ENCODE results near the gene TTN.
"Not testable (repeated sequence)": the region's sequence is repeated elsewhere in the genome, so short reads cannot be mapped to it uniquely, and the experiment has no call there.

Gene TTN

DNA sequence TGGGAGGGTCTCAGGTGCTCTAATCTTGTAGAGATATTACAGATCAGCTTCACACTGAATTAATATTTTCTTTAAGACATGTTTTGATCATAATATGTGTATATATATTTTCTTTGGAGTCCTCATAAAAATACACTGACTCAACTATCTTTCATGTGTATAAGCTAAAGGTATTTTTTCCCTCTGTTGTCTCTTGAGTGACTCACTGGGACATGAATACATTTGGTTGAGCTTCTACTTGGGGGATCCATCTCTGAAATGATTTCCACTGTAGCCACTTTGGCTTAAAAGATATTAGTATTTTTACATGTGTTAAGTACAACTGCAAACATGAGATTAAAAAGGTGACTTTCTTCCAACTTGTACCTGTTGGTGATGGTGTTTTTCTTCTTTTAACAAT is 140.8 kb downstream of the TTN start:
- no peak for DNase-seq (ENCODE audit: low read depth in 2 of 2)

DNA sequence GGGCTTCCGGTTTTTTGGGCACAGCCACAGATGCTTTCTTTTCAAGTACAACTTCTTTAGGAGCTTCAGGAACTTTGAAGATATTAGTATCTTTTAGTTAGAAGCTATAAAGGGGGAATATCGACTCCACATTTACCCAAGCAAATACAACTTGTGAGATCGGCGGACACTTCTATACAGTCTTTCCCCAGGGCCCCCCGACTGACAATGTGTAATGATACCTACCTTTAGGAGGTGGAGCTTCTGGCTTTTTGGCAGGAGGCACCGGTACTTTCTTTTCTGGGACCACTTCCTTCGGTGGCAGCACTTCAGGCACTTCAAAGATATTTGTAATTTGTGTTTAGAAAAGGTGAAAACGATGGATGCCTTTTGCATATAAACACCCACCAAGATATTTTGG is 148.7 kb downstream of the TTN start:
- DNase-seq (ENCODE audit: low read depth in 2 of 2): not testable (repeated sequence)

- DNase-seq (ENCODE audit: low read depth in 2 of 2): no peak
Observed at GRCh38 chr2:178650554-178650953, 156.7 kb downstream of the TTN start.

DNA sequence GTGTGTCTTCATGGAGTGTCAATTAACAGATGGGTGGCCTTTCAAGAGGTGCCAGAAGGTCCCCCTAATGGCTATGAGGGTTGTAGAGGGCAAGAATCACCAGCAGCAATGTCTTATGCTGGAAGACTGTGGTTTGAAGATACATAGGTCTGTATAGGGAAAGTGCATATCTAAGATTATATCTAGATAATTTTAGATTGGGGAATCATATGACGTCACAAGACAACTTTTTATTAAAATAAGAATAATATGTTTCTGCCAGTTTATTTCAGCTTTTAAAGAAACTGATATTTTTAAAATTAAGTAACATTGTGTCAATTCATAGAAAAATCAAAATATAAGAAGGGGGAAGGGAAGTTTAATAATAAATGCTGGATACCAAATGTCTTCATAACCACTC is 162.3 kb downstream of the TTN start:
- no peak for DNase-seq (ENCODE audit: low read depth in 2 of 2)

- no peak for DNase-seq (ENCODE audit: low read depth in 2 of 2)
Observed at GRCh38 chr2:178641498-178641897, 165.7 kb downstream of the TTN start.

GRCh38 chr2:178635897-178636296 is 171.3 kb downstream of the TTN start:
- DNase-seq (ENCODE audit: low read depth in 2 of 2): no peak

- DNase-seq (ENCODE audit: low read depth in 2 of 2): no peak
Observed at GRCh38 chr2:178632729-178633128, 174.5 kb downstream of the TTN start.

DNA sequence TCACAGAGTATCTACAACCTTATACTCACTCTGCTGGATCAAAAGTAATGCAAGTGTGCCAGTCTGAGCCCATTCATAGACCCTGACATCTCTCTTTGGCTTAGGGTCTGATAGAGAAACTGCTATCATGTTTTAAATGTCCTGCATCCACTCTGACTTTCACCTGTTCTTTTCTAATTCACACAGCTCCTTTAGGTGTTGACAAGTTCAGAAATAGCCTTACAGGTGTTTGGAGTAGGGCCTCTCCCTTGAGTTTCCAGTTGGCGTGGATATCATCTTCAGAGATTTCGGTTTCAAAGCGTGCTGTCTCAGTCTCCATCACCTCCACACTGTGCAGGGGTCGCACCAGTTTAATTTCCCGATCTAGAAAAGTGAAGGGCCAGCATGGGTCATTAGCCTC is 176.6 kb downstream of the TTN start:
- DNase-seq (ENCODE audit: low read depth in 2 of 2): no peak

DNA sequence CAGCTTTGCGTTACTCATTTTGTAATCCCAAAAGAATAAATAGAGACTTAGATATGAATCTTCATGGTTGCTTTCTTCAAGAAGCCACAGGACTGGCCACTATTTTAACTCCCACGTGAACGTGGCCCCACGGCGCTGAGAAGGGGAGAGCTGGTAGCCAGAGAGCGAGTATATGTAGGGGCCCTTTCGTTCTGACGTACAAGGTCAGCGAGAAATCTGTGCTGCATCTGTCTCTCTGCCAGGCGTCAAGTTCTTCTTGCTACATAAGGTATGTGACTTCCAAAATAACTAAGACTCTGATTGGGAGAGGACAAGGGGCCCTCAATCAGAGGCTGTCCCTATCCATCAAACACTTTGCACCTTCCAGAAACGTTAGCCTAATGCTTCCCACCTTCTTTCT is 177.8 kb downstream of the TTN start:
- no peak for DNase-seq (ENCODE audit: low read depth in 2 of 2)

DNA sequence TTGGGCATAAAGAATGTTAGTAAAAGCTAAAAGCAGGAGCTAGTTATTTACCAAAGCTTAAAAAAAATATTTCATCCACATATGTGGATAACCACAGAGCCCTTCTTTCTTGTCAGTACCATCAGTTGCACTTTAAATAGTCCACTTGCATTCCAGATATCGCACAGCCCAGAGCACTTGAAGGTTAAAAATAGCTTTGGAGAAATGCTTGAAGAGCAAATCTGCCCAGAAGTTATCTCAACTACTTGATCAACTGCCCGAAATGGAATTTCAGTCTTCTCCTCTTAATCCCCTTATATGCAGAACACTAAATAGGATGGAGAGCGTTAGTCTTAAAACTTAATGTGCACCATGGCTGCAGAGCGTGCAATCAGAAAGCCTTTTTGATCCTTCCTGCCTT is 178.6 kb downstream of the TTN start:
- DNase-seq (ENCODE audit: low read depth in 2 of 2): no peak

DNA sequence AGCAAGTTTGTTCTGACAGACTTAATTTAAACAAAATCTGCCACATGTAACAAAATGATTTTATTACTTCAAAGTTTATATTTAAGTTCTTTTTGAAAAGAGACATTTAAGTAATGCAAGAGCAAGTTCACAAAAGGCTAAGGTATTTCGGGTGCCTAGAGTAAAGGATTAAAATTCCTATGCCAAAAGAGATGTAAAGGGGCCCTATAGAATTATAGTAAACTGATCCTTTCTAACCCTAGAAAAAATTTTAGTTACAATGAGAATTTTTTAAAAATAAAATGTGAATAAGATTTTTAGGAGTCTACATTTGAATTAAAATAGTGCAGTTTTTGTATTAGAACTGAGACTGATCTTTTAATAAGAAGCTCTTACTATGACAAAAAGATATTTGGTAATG is 179.8 kb downstream of the TTN start:
- no peak for DNase-seq (ENCODE audit: low read depth in 2 of 2)

DNA sequence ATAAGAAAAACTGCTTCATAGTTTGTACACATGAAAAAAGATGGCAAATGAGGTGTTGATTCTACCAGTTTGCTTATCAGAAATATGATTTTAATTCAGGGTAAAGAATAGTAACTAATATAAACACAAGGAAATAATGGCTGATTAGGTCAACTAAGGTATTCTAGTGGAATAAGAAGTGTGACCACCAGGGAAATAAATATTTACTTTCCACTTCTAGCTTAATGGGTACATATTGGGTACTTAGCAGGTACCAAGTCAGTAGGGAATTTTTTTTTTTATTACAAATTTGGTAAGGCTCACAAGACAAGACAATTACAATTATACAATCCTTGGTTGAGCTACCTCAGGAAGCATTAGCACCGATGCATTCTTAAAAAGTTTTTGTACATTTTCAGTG is 191.3 kb downstream of the TTN start:
- no peak for DNase-seq (ENCODE audit: low read depth in 2 of 2)

DNA sequence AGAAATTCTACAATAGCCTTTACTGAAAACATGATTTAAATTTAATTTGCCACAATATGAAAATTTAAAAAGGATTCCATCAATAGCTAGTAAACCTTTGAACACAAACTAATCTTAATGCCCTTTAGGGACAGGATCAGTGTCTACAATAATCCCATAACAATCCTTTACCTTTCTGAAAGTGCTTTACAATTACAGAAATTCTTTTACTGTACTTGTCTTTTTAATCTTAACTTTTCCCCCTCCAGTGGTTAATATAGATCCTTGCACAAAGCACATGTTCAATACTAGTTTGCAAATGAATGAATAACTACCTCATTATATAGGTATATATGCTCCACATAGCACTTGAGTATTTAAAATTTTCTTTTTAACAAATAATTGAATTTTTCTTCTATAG is 204.3 kb downstream of the TTN start:
- DNase-seq (ENCODE audit: low read depth in 2 of 2): no peak

- DNase-seq (ENCODE audit: low read depth in 2 of 2): no peak
Observed at GRCh38 chr2:178592655-178593054, 214.6 kb downstream of the TTN start.

DNA sequence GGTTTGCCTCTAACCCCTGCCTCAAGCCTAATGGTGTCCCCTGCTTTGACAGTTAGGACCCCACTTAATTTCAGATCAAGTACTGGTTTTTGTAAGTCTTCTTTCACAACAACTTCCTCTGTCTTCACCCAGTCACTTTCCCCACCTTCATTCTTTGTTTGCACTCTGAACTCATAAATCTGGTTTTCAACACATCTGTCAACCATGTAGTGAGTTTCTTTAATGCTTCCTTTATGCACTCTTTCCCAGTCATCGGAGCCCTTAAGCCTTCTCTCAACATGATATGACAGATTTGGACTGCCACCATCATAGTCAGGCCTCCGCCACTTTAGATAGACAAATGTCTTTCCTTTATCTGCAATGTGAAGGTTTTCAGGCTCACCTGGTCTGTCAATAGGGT is 217.9 kb downstream of the TTN start:
- no peak for DNase-seq (ENCODE audit: low read depth in 2 of 2)

DNA sequence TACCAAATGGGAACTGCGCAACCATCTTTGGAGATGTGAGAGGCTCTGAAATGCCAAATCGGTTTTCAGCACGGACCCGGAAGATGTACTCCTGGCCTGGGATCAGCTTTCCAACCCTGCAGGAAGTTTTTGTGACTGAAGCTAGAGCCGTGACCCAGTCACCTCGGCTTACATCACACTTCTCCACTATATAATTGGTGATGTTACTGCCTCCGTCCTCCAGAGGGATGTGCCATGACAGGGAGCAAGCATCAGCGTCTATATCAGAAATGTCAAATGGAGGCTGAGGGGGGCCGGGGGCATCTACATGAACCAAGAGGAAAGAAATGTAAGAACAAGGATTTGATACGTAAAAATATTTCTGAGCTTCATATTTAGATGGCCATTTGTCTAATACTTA is 222.6 kb downstream of the TTN start:
- DNase-seq (ENCODE audit: low read depth in 2 of 2): no peak

- no peak for DNase-seq (ENCODE audit: low read depth in 2 of 2)
Observed at GRCh38 chr2:178579006-178579405, 228.2 kb downstream of the TTN start.

- DNase-seq (ENCODE audit: low read depth in 2 of 2): no peak
Observed at GRCh38 chr2:178574789-178575188, 232.4 kb downstream of the TTN start.

DNA sequence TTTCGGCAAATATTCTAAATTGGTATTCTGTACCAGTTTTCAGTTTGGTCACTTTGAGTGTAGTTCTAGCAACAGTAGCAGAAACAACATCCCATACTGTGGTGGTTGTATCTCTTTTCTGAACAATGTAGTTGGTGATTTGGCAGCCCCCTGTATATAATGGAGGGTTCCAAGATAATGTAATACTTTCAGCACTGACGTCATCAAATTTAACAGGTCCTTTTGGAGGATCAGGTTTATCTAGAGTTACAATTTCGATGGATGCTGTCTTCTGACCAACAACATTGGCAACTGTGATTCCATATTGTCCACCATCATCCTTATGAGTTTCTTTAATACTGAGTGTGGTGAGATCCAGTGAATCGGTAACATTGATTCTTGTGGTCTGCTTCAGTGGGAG is 239.0 kb downstream of the TTN start:
- DNase-seq (ENCODE audit: low read depth in 2 of 2): no peak

GRCh38 chr2:178553047-178553446 is 254.2 kb downstream of the TTN start:
- DNase-seq (ENCODE audit: low read depth in 2 of 2): no peak

DNA sequence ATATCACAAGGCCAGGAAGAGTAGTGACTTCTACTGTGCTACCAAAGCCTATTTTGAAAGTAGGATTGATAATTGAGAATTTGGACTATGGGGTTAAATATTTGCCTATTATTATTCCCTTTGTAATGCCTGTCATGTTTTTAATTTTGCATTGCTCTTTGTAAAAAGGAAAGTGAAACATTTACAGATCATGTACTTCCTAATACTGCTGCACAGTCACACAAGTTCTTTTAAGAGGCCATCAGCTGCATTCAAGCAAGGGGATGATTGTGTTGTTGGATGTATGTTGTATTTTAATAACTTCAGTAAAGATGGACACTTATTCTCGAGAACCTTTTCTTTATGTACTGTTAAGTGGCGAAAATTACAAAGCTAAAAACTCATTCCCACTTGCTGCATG is 256.9 kb downstream of the TTN start:
- DNase-seq (ENCODE audit: low read depth in 2 of 2): no peak

DNA sequence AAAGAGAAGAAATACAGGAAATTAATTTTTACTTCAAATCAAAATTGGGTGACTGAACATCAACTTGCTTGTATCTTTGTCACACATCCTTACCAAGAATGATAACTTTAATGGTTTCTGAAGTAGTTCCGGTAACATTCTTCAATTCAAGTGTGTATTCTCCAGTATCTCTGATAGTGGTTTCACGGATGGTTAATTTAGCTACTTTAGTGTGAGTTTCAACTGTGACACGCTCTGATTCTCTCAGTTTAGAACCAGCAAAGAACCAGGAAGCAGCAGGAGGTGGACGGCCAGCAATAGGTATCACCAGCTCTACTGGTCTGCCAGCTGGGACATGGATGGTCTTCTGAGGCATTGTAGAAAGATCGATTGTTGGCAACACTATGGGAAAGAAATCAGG is 264.7 kb downstream of the TTN start:
- DNase-seq (ENCODE audit: low read depth in 2 of 2): no peak

GRCh38 chr2:178542161-178542560 is 265.1 kb downstream of the TTN start:
- DNase-seq (ENCODE audit: low read depth in 2 of 2): no peak

DNA sequence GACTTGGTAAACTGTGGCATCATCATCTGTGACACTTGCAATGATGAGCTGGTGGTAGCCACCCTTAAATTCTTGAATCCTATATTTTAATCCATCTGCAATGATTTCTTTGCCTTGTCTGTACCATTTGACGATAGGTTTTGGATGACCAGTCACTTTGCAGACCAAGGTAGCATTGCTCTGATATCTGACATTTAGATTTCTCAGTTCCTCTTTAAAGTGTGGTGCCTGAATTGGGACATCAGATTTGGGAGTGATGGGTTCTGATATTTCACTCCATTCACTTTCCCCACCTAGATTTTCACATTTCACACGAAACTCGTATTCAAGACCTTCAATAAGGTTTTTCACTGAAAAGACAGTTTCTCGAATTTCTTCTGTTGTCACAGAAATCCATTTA is 271.2 kb downstream of the TTN start:
- no peak for DNase-seq (ENCODE audit: low read depth in 2 of 2)

GRCh38 chr2:178531168-178531567 is 276.1 kb downstream of the TTN start:
- DNase-seq (ENCODE audit: low read depth in 2 of 2): no peak

Measured in stimulated activated CD4-positive, alpha-beta T cell treated with anti-CD3 and anti-CD28 coated beads, Interleukin-1b, Interleukin-23, amount 100 ng/mL, for 1 hour (primary cell).